Smooth muscle cell of bladder (primary cell): ENCODE measurements around the gene CELF6. TPM values are rescaled to one million over a fixed set of nuclear protein-coding genes. Genes with fewer than 3 reads are reported as not detected.

Experiments used
- total RNA-seq: library from RNA; depleted of rRNA; stranded (reverse); fragments of >200 nt; gene quantifications from 2 replicates; pipeline ENCODE4 v1.2.3, GENCODE V29; 2014

The CELF6 gene
- under 0.01 and 0.18 TPM in 2 replicates for total RNA-seq

GRCh38 chr15:72319985-72320671, at the start of gene CELF6:
Gene CELF6, minus strand, starts transcription at chr15:72320157. Its CDS starts 283 bp downstream, at chr15:72319874.

GRCh38 chr15:72272213-72272996, 47.6 kb downstream of the CELF6 start, which contains the start of gene PARP6:
Gene PARP6, minus strand, starts transcription at chr15:72272554. Its CDS starts 5,077 bp downstream, at chr15:72267477.

Other genes with a start within 250 kb of the CELF6 start
- 29.5 and 31.0 TPM in 2 replicates for gene MYO9A, start 202.0 kb downstream of the CELF6 start, total RNA-seq
- 1.8 and 2.6 TPM in 2 replicates for gene SENP8, start 201.8 kb downstream of the CELF6 start, total RNA-seq
- gene GRAMD2A, start 122.4 kb downstream of the CELF6 start, total RNA-seq: 0.14 and 0.55 TPM in 2 replicates
- 1,541 and 1,569 TPM in 2 replicates for gene PKM, start 89.0 kb downstream of the CELF6 start, total RNA-seq
- gene PARP6, start 47.6 kb downstream of the CELF6 start, total RNA-seq: 10.2 and 13.5 TPM in 2 replicates
- gene HEXA, start 55.9 kb upstream of the CELF6 start, total RNA-seq: 58.6 and 64.3 TPM in 2 replicates
- gene TMEM202, start 78.1 kb upstream of the CELF6 start, total RNA-seq: not detected in 2 replicates
- gene ARIH1, start 154.2 kb upstream of the CELF6 start, total RNA-seq: 25.2 and 31.7 TPM in 2 replicates